ENCODE measurements around the gene SLC2A14. TPM values are rescaled to one million over a fixed set of nuclear protein-coding genes. Genes with fewer than 3 reads are reported as not detected.
"Not testable (repeated sequence)": the region's sequence is repeated elsewhere in the genome, so short reads cannot be mapped to it uniquely, and the experiment has no call there.

Gene SLC2A14
- total RNA-seq, 1 experiment from 2014 or later: 0.13 TPM

GRCh38 chr12:7915661-7916403 is 43.1 kb upstream of the SLC2A14 start:
- no peaks in the 10 kb centered on the region for H3K79me2 ChIP-seq (ENCODE audit: low read depth)
- no TSS peak for BruUV-seq (replicated peaks)
- no peaks in the 10 kb centered on the region for H3K4me1 ChIP-seq (replicated peaks; ENCODE audit: insufficient read depth)
- H3K9me2 ChIP-seq (ENCODE audit: insufficient read depth): no peaks in the 10 kb centered on the region
- H3K9me3 ChIP-seq (ENCODE audit: insufficient read depth, low read depth): no peaks in the 10 kb centered on the region
- H3K27me3 ChIP-seq (ENCODE audit: insufficient read depth, low read depth): no peaks in the 10 kb centered on the region
- ChIA-PET CTCF (interaction anchor here (0.9 kb wide), 1 partner anchor 10 kb away, joined by 6 read pairs; no protein-coding TSS in a partner anchor), POLR2A (ENCODE audit: unreplicated experiment) (no interaction called here)
- H2AFZ ChIP-seq: no peak overlapping the region
- no peak for TF ChIP-seq EZH2 (IDR thresholded peaks at IDR 0.05; ENCODE audit: low read depth)
- TF ChIP-seq CTCF (conservative IDR thresholded peaks at IDR 0.05): no peak
- no peak overlapping the region for H3K4me3 ChIP-seq
- no peak overlapping the region for H3K4me2 ChIP-seq
- peaks cover 8% of the 10 kb centered on the region; the same call in 1 of the 2 replicates for H3F3A ChIP-seq (ENCODE audit: insufficient read depth, low read depth)
- H4K20me1 ChIP-seq (ENCODE audit: insufficient read depth): no peaks in the 10 kb centered on the region
- intact Hi-C loops (cut with micrococcal nuclease; ENCODE audit: unreplicated experiment): no loop called here
- no peak for DNase-seq
- no peak overlapping the region for H3K27ac ChIP-seq
- H3K36me3 ChIP-seq (ENCODE audit: low read depth): no peaks in the 10 kb centered on the region

- H3K9me2 ChIP-seq (ENCODE audit: insufficient read depth); H3K4me3 ChIP-seq; BruUV-seq (replicated peaks); H3K36me3 ChIP-seq (ENCODE audit: low read depth); H3K79me2 ChIP-seq (ENCODE audit: low read depth); H3K27ac ChIP-seq; H3K27me3 ChIP-seq (ENCODE audit: insufficient read depth, low read depth); intact Hi-C loops (cut with micrococcal nuclease; ENCODE audit: unreplicated experiment); H3K4me2 ChIP-seq; H4K20me1 ChIP-seq (ENCODE audit: insufficient read depth); H3K9me3 ChIP-seq (ENCODE audit: insufficient read depth, low read depth): not testable (repeated sequence)
- peaks cover 15% of the 10 kb centered on the region for H3K4me1 ChIP-seq (replicated peaks; ENCODE audit: insufficient read depth)
- peaks cover 16% of the 10 kb centered on the region; the same call in 1 of the 2 replicates for H3F3A ChIP-seq (ENCODE audit: insufficient read depth, low read depth)
- peak in 1 of 2 experiments; percentile 44 for DNase-seq
- H2AFZ ChIP-seq: peak overlapping the region; percentile 50; the same call in 1 of the 2 replicates
- ChIA-PET CTCF (interaction anchor here (0.6 kb wide), 1 partner anchor 28 kb away, joined by 10 read pairs; no protein-coding TSS in a partner anchor), POLR2A (ENCODE audit: unreplicated experiment) (interaction anchor here (0.6 kb wide), 2 partner anchors 19 to 831 kb away, joined by 3 to 16 read pairs; no protein-coding TSS in a partner anchor)
These were observed 37.4 kb upstream of the SLC2A14 start for GRCh38 chr12:7910106-7910505.

GRCh38 chr12:7907009-7907408 is 34.3 kb upstream of the SLC2A14 start:
- Histone ChIP-seq H4K20me1 (ENCODE audit: insufficient read depth) (no peaks in the 10 kb centered on the region), H3K36me3 (ENCODE audit: low read depth) (no peaks in the 10 kb centered on the region), H2AFZ (no peak overlapping the region), H3F3A (ENCODE audit: insufficient read depth, low read depth) (peaks cover 24% of the 10 kb centered on the region; the same call in 1 of the 2 replicates), H3K27ac (0 out of 2 replicates have a peak overlapping the region, but pooled peaks have one; percentile 23), H3K9me3 (ENCODE audit: insufficient read depth, low read depth) (no peaks in the 10 kb centered on the region), H3K4me2 (peak overlapping the region; percentile 37), H3K79me2 (ENCODE audit: low read depth) (no peaks in the 10 kb centered on the region), H3K4me3 (no peak overlapping the region), H3K9me2 (ENCODE audit: insufficient read depth) (no peaks in the 10 kb centered on the region), H3K4me1 (replicated peaks; ENCODE audit: insufficient read depth) (peaks cover 23% of the 10 kb centered on the region), H3K27me3 (ENCODE audit: insufficient read depth, low read depth) (no peaks in the 10 kb centered on the region)
- no TSS peak for BruUV-seq (replicated peaks)
- POLR2A ChIA-PET (ENCODE audit: unreplicated experiment): interaction anchor here (0.7 kb wide), 1 partner anchor 43 kb away, joined by 15 read pairs; no protein-coding TSS in a partner anchor
- TF ChIP-seq EZH2 (IDR thresholded peaks at IDR 0.05; ENCODE audit: low read depth) (no peak), CTCF (conservative IDR thresholded peaks at IDR 0.05) (peak; percentile 69)
- peak; percentile 81 to 92 for DNase-seq
- intact Hi-C loops (cut with micrococcal nuclease; ENCODE audit: unreplicated experiment): loop anchor here (1.0 kb wide), 2 partner anchors 21 to 47 kb away; no protein-coding TSS in a partner anchor
- CTCF ChIA-PET: interaction anchor here (0.6 to 1.3 kb wide), 7 partner anchors 12 to 159 kb away, joined by 3 to 11 read pairs (median 3); no protein-coding TSS in a partner anchor

- 0 out of 2 replicates have a peak overlapping the region, but pooled peaks have one; percentile 37 for H3K4me2 ChIP-seq
These were observed 33.6 kb upstream of the SLC2A14 start for GRCh38 chr12:7906303-7906702.

GRCh38 chr12:7905600-7906125 is 32.9 kb upstream of the SLC2A14 start:
- not testable (repeated sequence) for H2AFZ ChIP-seq
- POLR2A ChIA-PET (ENCODE audit: unreplicated experiment): interaction anchor here (0.6 to 0.7 kb wide), 2 partner anchors 9 to 466 kb away, joined by 3 to 6 read pairs; no protein-coding TSS in a partner anchor

More at GRCh38 chr12:7906303-7906702, 33.6 kb upstream of the SLC2A14 start:
- peak in 1 of 2 experiments; percentile 39 for DNase-seq
- BruUV-seq (replicated peaks); H3K79me2 ChIP-seq (ENCODE audit: low read depth); H4K20me1 ChIP-seq (ENCODE audit: insufficient read depth); H3K36me3 ChIP-seq (ENCODE audit: low read depth); H3K27ac ChIP-seq; H3K27me3 ChIP-seq (ENCODE audit: insufficient read depth, low read depth); H3K4me3 ChIP-seq; H2AFZ ChIP-seq; H3K9me3 ChIP-seq (ENCODE audit: insufficient read depth, low read depth); intact Hi-C loops (cut with micrococcal nuclease; ENCODE audit: unreplicated experiment); H3K9me2 ChIP-seq (ENCODE audit: insufficient read depth): not testable (repeated sequence)
- peaks cover 24% of the 10 kb centered on the region; the same call in 1 of the 2 replicates for H3F3A ChIP-seq (ENCODE audit: insufficient read depth, low read depth)
- ChIA-PET POLR2A (ENCODE audit: unreplicated experiment) (interaction anchor here (0.7 kb wide), 1 partner anchor 43 kb away, joined by 15 read pairs; no protein-coding TSS in a partner anchor), CTCF (interaction anchor here (0.6 to 1.3 kb wide), 4 partner anchors 9 to 47 kb away, joined by 3 to 5 read pairs (median 3); no protein-coding TSS in a partner anchor)
- H3K4me1 ChIP-seq (replicated peaks; ENCODE audit: insufficient read depth): peaks cover 23% of the 10 kb centered on the region

More at GRCh38 chr12:7905600-7906125, 32.9 kb upstream of the SLC2A14 start:
- Histone ChIP-seq H3K4me1 (replicated peaks; ENCODE audit: insufficient read depth) (peaks cover 23% of the 10 kb centered on the region), H3F3A (ENCODE audit: insufficient read depth, low read depth) (peaks cover 24% of the 10 kb centered on the region; the same call in 1 of the 2 replicates), H3K4me2 (0 out of 2 replicates have a peak overlapping the region, but pooled peaks have one; percentile 0)
- H3K36me3 ChIP-seq (ENCODE audit: low read depth); H4K20me1 ChIP-seq (ENCODE audit: insufficient read depth); H3K9me3 ChIP-seq (ENCODE audit: insufficient read depth, low read depth); H3K9me2 ChIP-seq (ENCODE audit: insufficient read depth); intact Hi-C loops (cut with micrococcal nuclease; ENCODE audit: unreplicated experiment); H3K27ac ChIP-seq; H3K4me3 ChIP-seq; H3K79me2 ChIP-seq (ENCODE audit: low read depth); DNase-seq; BruUV-seq (replicated peaks); H3K27me3 ChIP-seq (ENCODE audit: insufficient read depth, low read depth): not testable (repeated sequence)
- CTCF ChIA-PET: interaction anchor here (0.6 to 1.1 kb wide), 5 partner anchors 14 to 190 kb away, joined by 3 to 8 read pairs (median 5); no protein-coding TSS in a partner anchor

Data from PC-9 (cell line).